NCI-H1417 (cell line): Measurements from ENCODE around the gene FOXK1.
"Not testable (repeated sequence)": the region's sequence is repeated elsewhere in the genome, so short reads cannot be mapped to it uniquely, and the experiment has no call there.

Experiments used
- DNase-seq, 3 experiments: peaks; one replicate each; lab custom pipeline; 2025; lab: John Stamatoyannopoulos, UW

FOXK1 gene

GRCh38 chr7:4667776-4668509 lies 14.2 kb upstream of the FOXK1 start:
- DNase-seq: no peak

GRCh38 chr7:4668510-4668847 lies 13.6 kb upstream of the FOXK1 start:
- DNase-seq: no peak

- DNase-seq: peak in 1 of 3 experiments; percentile 14
Observed at GRCh38 chr7:4670791-4671190, 11.3 kb upstream of the FOXK1 start.

GRCh38 chr7:4675771-4676367 lies 6.2 kb upstream of the FOXK1 start:
- no peak for DNase-seq

- DNase-seq: not testable (repeated sequence)
Observed at GRCh38 chr7:4677518-4677917, 4.6 kb upstream of the FOXK1 start.

- no peak for DNase-seq
Observed at GRCh38 chr7:4681218-4681851, 760 bp upstream of the FOXK1 start.

GRCh38 chr7:4682621-4683042 lies 537 bp downstream of the FOXK1 start:
- DNase-seq: peak; percentile 9 to 71 (median 57)

- DNase-seq: peak in 1 of 3 experiments; percentile 33
Observed at GRCh38 chr7:4683043-4683883, 1.2 kb downstream of the FOXK1 start.

- peak in 2 of 3 experiments; percentile 32 to 51 for DNase-seq
Observed at GRCh38 chr7:4683884-4684565, 1.9 kb downstream of the FOXK1 start.

- no peak for DNase-seq
Observed at GRCh38 chr7:4684846-4685245, 2.8 kb downstream of the FOXK1 start.

- DNase-seq: not testable (repeated sequence)
Observed at GRCh38 chr7:4685676-4686075, 3.6 kb downstream of the FOXK1 start.

GRCh38 chr7:4687956-4688355 lies 5.9 kb downstream of the FOXK1 start:
- no peak for DNase-seq

- peak in 1 of 3 experiments; percentile 15 for DNase-seq
Observed at GRCh38 chr7:4689151-4689550, 7.1 kb downstream of the FOXK1 start.

GRCh38 chr7:4689668-4690067 lies 7.6 kb downstream of the FOXK1 start:
- DNase-seq: no peak

GRCh38 chr7:4690953-4691856 lies 9.1 kb downstream of the FOXK1 start:
- DNase-seq: no peak

- no peak for DNase-seq
Observed at GRCh38 chr7:4692055-4692454, 10.0 kb downstream of the FOXK1 start.

GRCh38 chr7:4692622-4693021 lies 10.5 kb downstream of the FOXK1 start:
- DNase-seq: not testable (repeated sequence)

GRCh38 chr7:4693152-4693551 lies 11.1 kb downstream of the FOXK1 start:
- DNase-seq: no peak

- DNase-seq: no peak
Observed at GRCh38 chr7:4693749-4694148, 11.7 kb downstream of the FOXK1 start.

GRCh38 chr7:4694305-4694704 lies 12.2 kb downstream of the FOXK1 start:
- no peak for DNase-seq
